Heart left ventricle (tissue), 13 donors: ENCODE measurements around the gene RINT1.
"Not testable (repeated sequence)": the region's sequence is repeated elsewhere in the genome, so short reads cannot be mapped to it uniquely, and the experiment has no call there.

Source experiments
- CTCF ChIP-seq, 12 donors: fragments of 200-600 bp; sonication (generic) in 4 of 12; IDR thresholded peaks; one replicate each; pipeline versions ENCODE4 v1.5.0 to v1.8.0; 2018 to 2022; ENCODE audit warnings: antibody characterized with exemption in 12 of 12, mild to moderate bottlenecking in 5 of 12
- POLR2A ChIP-seq, 2 donors: fragments of 450-650 bp; IDR thresholded peaks; one replicate each; pipeline ENCODE4 v1.6.1; 2017; ENCODE audit warnings: antibody characterized with exemption in 2 of 2, mild to moderate bottlenecking in 2 of 2, moderate library complexity in 2 of 2
- donor health status: ischemic (EF 13 %, LVEDD 7.1; RV severe dilation, severe dysfunction).
- donor health status: DM: no; HTN: yes; CAD: no.
- donor health status: DM: no; HTN: no; CAD: no.
- donor health status: ischemic (EF 25% LVEDD 6.9; RV normal size, moderate dysfunction).
- donor health status: ischemic (EF 25% LVEDD 5.7; RV mildly dilated, moderate dysfunction).
- donor health status: ischemic (EF 35%, LVEDD 5.7; RV mildly dilated, moderate dysfunction).
- donor health status: nonischemic (EF 11% LVEDD 7.7; RV severe dilation, severe dysfunction).
- donor health status: DM: yes; HTN: yes; CAD: no.
- donor health status: PGD.
- donor health status: ischemic (EF 29% LVEDD 5.4; RV normal size, mild dysfunction).
- donor health status: nonischemic (EF 23%, LVEDD 6.1; RV moderate dilation, normal function).

GRCh38 chr7:105599080-105599479, 67.1 kb downstream of the RINT1 start:
- not testable (repeated sequence) for TF ChIP-seq CTCF, POLR2A (IDR thresholded peaks at IDR 0.05)
